K562 (cell line): ENCODE data around the gene CERS2. TPM values are rescaled to one million over a fixed set of nuclear protein-coding genes. Genes with fewer than 3 reads are reported as not detected.

Source experiments
- BRD9 ChIP-seq: fragments of 450-650 bp; IDR thresholded peaks from 2 replicates; pipeline ENCODE4 v1.6.1; 2018; ENCODE audit warnings: low read depth; ENCODE audit not compliant: partially characterized antibody
- CLOCK ChIP-seq: fragments of 250-450 bp; sonication (Bioruptor Pico); IDR thresholded peaks from 2 replicates; pipeline ENCODE4 v1.4.0; 2020; ENCODE audit warnings: mild to moderate bottlenecking, moderate library complexity, borderline replicate concordance
- E2F3 ChIP-seq: fragments of 250-450 bp; sonication (Bioruptor Pico); IDR thresholded peaks from 2 replicates; pipeline ENCODE4 v1.4.0; 2020; ENCODE audit warnings: mild to moderate bottlenecking
- E4F1 ChIP-seq: fragments of 250-450 bp; sonication (Bioruptor Pico); IDR thresholded peaks from 2 replicates; pipeline ENCODE4 v1.5.0; 2021; ENCODE audit warnings: mild to moderate bottlenecking, borderline replicate concordance
- HDGF ChIP-seq: fragments of 450-650 bp; IDR thresholded peaks from 2 replicates; pipeline ENCODE4 v1.6.1; 2016
- HES1 ChIP-seq: fragments of 450-650 bp; IDR thresholded peaks from 2 replicates; pipeline ENCODE4 v1.6.1; 2016; ENCODE audit warnings: low read depth, mild to moderate bottlenecking, moderate library complexity
- HMGN3 ChIP-seq: IDR thresholded peaks from 2 replicates; pipeline ENCODE4 v1.6.1; 2011; ENCODE audit warnings: borderline replicate concordance, low read depth, mild to moderate bottlenecking, mixed read lengths, low read length; ENCODE audit not compliant: insufficient read length; ENCODE audit errors: extremely low read depth
- ILF3 ChIP-seq: fragments of 450-650 bp; IDR thresholded peaks from 2 replicates; pipeline ENCODE4 v1.6.1; 2018; ENCODE audit warnings: antibody characterized with exemption, mild to moderate bottlenecking, moderate library complexity, borderline replicate concordance
- MECOM ChIP-seq: fragments of 250-450 bp; sonication (Bioruptor Pico); IDR thresholded peaks from 2 replicates; pipeline ENCODE4 v1.8.0; 2022; ENCODE audit warnings: inconsistent platforms
- MYC ChIP-seq, 2 experiments: fragments of 250-450 bp in 1 of 2; sonication (Bioruptor Pico) in 1 of 2; IDR thresholded peaks; 2 replicates each; pipeline versions ENCODE4 v1.5.1 to v1.6.1; 2012 to 2021; ENCODE audit warnings: low read depth in 2 of 2, borderline replicate concordance in 1 of 2, improper control_type of control experiment in 1 of 2, low read length in 1 of 2, mild to moderate bottlenecking in 1 of 2, moderate library complexity in 1 of 2
- NELFE ChIP-seq: IDR thresholded peaks from 2 replicates; pipeline ENCODE4 v1.6.1; 2011; ENCODE audit warnings: mild to moderate bottlenecking; ENCODE audit not compliant: insufficient read depth, insufficient read length
- NEUROD1 ChIP-seq: fragments of 150-350 bp; IDR thresholded peaks from 2 replicates; pipeline ENCODE4 v1.6.1; 2014; ENCODE audit warnings: borderline replicate concordance, low read length, low read depth; ENCODE audit not compliant: partially characterized antibody
- NFRKB ChIP-seq: fragments of 450-650 bp; IDR thresholded peaks from 2 replicates; pipeline ENCODE4 v1.6.1; 2016; ENCODE audit warnings: low read depth
- PHF21A ChIP-seq: fragments of 450-650 bp; IDR thresholded peaks from 2 replicates; pipeline ENCODE4 v1.6.1; 2017; ENCODE audit warnings: low read depth, borderline replicate concordance
- PYGO2 ChIP-seq: fragments of 450-650 bp; IDR thresholded peaks from 2 replicates; pipeline ENCODE4 v1.6.1; 2016; ENCODE audit warnings: mild to moderate bottlenecking, missing genetic modification characterization, moderate library complexity, missing compliant biosample characterization
- RAD51 ChIP-seq: fragments of 450-650 bp; IDR thresholded peaks from 2 replicates; pipeline ENCODE4 v1.7.1; 2016; ENCODE audit warnings: low read depth, mild to moderate bottlenecking, borderline replicate concordance
- RBM15 ChIP-seq: fragments of 200-400 bp; formaldehyde crosslinking; IDR thresholded peaks from 2 replicates; pipeline ENCODE4 v1.6.1; 2018; ENCODE audit warnings: mild to moderate bottlenecking, low read length, moderate library complexity; ENCODE audit not compliant: insufficient read depth
- RCOR1 ChIP-seq, 2 experiments: IDR thresholded peaks; 2 replicates each; pipeline ENCODE4 v1.6.1; 2012; ENCODE audit warnings: low read depth in 2 of 2, low read length in 2 of 2, borderline replicate concordance in 1 of 2, improper control_type of control experiment in 1 of 2
- SAFB2 ChIP-seq: fragments of 200-400 bp; formaldehyde crosslinking; IDR thresholded peaks from 2 replicates; pipeline ENCODE4 v1.6.1; 2018; ENCODE audit warnings: borderline replicate concordance, low read length, low read depth, moderate library complexity; ENCODE audit not compliant: severe bottlenecking
- ZNF146 ChIP-seq: IDR thresholded peaks from one replicate; pipeline ENCODE4 v1.6.1; 2018; ENCODE audit warnings: missing compliant biosample characterization; ENCODE audit not compliant: unreplicated experiment
- ZNF408 ChIP-seq: fragments of 250-450 bp; sonication (Bioruptor Pico); IDR thresholded peaks from 2 replicates; pipeline ENCODE4 v1.4.0; 2020; ENCODE audit warnings: low read depth, mild to moderate bottlenecking, moderate library complexity
- polyA plus RNA-seq, 8 experiments: library from polyadenylated mRNA; depleted of rRNA in 4 of 8; stranded (reverse) in 5 of 8; unstranded in 3 of 8; fragments of >200 nt; fragmentation: Nextera tagmentation in 2 of 8; fragmentation: Illumina TruSeq in 1 of 8; extraction: Ambion mirVana in 2 of 8; extraction: Trizol in 1 of 8; gene quantifications; 2 replicates each; pipeline versions ENCODE4 v1.2.1 to v1.2.3, GENCODE V29; 2011 to 2014; ENCODE audit warnings: inconsistent platforms in 1 of 8, missing spikeins in 1 of 8
- total RNA-seq, 7 experiments: library from RNA; depleted of rRNA in 6 of 7; stranded (reverse); fragments of >200 nt in 6 of 7; fragmentation: Illumina TruSeq in 2 of 7; extraction: Trizol in 2 of 7; gene quantifications; 2 replicates each; pipeline versions ENCODE4 v1.2.1 to v1.2.3, GENCODE V29; 2011 to 2021; ENCODE audit warnings: low replicate concordance in 1 of 7
- TF ChIP-seq, protein P1 (sequence below): sonication (generic); IDR thresholded peaks from 2 replicates; pipeline ENCODE4 v1.6.1; 2016

Gene CERS2
- total and polyA plus RNA-seq, 9 of the 15 experiments (the other 6 are each of a cell fraction or from before 2014, with no cell fraction given): 23.4 to 295 (median 132) TPM

DNA sequence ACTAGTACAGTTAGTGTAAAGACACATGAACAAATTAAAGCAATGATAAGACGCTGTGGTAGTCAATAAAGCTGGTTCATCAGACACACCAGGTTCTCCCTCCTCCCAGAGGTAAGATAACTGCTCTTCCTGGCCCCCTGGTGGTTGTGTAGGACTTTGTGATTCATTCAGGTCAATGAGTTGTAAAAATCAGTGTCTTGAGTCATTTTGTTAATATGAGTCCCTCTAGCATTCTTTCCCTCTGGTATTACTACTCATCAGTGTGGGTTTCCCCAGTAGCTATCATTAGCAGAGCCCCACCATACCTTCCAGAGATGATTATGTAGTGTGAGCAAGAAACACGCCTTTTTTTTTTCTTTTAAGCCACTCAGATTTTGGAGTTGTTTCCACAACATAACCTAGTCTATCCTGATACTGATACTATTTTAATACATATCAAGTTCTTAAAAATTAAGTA is 52.1 kb downstream of the CERS2 start (continued):
- TF ChIP-seq E4F1 (CRISPR knock-in tag): no peak
- no peak for TF ChIP-seq E2F3
- no peak for TF ChIP-seq NEUROD1
- TF ChIP-seq PHF21A: peak; percentile 76; the same call in 1 of the 2 replicates
- no peak for TF ChIP-seq ZNF408 (CRISPR knock-in tag)
- TF ChIP-seq HDGF: no peak
- TF ChIP-seq SAFB2: no peak
- TF ChIP-seq PYGO2 (tag): no peak
- TF ChIP-seq NELFE: no peak
- 0 out of 2 replicates have a peak, but pooled peaks have one; percentile 28 for TF ChIP-seq MYC (IDR thresholded peaks at IDR 0.05; ENCODE audit: low read depth, low read length)
- no peak for TF ChIP-seq MYC (CRISPR knock-in tag; IDR thresholded peaks at IDR 0.05; ENCODE audit: borderline replicate concordance, low read depth)
- TF ChIP-seq ILF3: no peak
- TF ChIP-seq RBM15: no peak
- TF ChIP-seq BRD9: peak; percentile 35
- TF ChIP-seq, protein P1, sequence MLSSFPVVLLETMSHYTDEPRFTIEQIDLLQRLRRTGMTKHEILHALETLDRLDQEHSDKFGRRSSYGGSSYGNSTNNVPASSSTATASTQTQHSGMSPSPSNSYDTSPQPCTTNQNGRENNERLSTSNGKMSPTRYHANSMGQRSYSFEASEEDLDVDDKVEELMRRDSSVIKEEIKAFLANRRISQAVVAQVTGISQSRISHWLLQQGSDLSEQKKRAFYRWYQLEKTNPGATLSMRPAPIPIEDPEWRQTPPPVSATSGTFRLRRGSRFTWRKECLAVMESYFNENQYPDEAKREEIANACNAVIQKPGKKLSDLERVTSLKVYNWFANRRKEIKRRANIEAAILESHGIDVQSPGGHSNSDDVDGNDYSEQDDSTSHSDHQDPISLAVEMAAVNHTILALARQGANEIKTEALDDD: 0 out of 2 replicates have a peak, but pooled peaks have one; percentile 31
- peak in 1 of 2 experiments; percentile 79; a peak in 2 of 4 replicates for TF ChIP-seq RCOR1 (IDR thresholded peaks at IDR 0.05; ENCODE audit: borderline replicate concordance in 1 of 2, low read depth in 2 of 2, low read length in 2 of 2)
- TF ChIP-seq ZNF146 (CRISPR knock-in tag): no peak
- no peak for TF ChIP-seq RAD51
- no peak for TF ChIP-seq HMGN3
- no peak for TF ChIP-seq HES1
- TF ChIP-seq MECOM (CRISPR knock-in tag): no peak
- no peak for TF ChIP-seq CLOCK (CRISPR knock-in tag)
- TF ChIP-seq NFRKB: no peak
